ENCODE measurements around the gene CFAP45. TPM values are rescaled to one million over a fixed set of nuclear protein-coding genes. Genes with fewer than 3 reads are reported as not detected.
A peak's percentile ranks its signal among the peaks of the same experiment; 100 is the strongest.

CFAP45 gene
- total RNA-seq, 6 experiments from 2014 or later, result not detected

DNA sequence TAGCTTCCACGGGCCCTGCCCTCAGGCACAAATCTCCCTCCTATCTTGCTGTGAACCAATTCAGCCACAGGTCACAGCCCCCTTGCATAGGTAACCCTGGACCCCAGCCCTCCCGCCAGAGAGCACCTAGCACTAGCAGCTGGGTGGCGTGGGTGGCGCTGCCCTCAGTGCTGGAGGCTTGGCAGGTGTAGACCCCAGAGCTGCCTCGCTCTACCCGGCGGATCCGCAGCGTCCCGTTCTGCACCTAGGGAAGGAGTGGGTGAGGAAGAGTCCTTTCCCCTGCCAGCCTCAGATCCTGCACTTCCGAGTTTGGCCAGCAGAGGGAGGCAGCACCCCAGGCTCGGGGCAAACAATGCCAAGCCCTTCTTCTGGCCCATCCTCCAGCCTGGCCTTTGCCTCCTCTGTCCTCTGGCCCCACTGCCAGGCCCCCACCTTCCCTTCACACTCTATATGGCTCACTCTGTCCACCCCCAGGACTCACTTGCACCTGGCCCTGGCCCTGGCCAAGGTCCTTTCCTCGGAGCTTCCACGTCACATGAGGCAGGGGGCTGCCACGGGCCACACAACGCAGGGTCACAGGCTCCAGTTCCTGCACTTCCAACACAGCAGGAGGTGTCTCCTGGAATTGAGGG lies 36.4 kb upstream of the CFAP45 start:
- Histone ChIP-seq H3K4me1 (peaks cover 0 to 34% (median 9%) of the 10 kb centered on the region in 4 donors), H3K36me3 (peaks cover 0 to 13% (median 0%) of the 10 kb centered on the region in 4 donors), H3K4me3 (no peak overlapping the region), H3K9me3 (no peaks in the 10 kb centered on the region), H3K27ac (no peak overlapping the region), H3K27me3 (no peaks in the 10 kb centered on the region)
- WGBS (ENCODE audit: insufficient coverage, low coverage, low lambda C conversion rate, missing lambda C conversion rate), result 22% methylated on average over 4 of the region's 16 CpGs
- intact Hi-C loops (cut with DNase I), result no loop called here
- DNase-seq (peak; percentile 75 to 86 (median 83)), ATAC-seq (peak; percentile 82 to 94 (median 86))
- TF ChIP-seq POLR2A (IDR thresholded peaks at IDR 0.05), result no peak
- TF ChIP-seq, protein P1, sequence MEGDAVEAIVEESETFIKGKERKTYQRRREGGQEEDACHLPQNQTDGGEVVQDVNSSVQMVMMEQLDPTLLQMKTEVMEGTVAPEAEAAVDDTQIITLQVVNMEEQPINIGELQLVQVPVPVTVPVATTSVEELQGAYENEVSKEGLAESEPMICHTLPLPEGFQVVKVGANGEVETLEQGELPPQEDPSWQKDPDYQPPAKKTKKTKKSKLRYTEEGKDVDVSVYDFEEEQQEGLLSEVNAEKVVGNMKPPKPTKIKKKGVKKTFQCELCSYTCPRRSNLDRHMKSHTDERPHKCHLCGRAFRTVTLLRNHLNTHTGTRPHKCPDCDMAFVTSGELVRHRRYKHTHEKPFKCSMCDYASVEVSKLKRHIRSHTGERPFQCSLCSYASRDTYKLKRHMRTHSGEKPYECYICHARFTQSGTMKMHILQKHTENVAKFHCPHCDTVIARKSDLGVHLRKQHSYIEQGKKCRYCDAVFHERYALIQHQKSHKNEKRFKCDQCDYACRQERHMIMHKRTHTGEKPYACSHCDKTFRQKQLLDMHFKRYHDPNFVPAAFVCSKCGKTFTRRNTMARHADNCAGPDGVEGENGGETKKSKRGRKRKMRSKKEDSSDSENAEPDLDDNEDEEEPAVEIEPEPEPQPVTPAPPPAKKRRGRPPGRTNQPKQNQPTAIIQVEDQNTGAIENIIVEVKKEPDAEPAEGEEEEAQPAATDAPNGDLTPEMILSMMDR (IDR thresholded peaks at IDR 0.05), result peak; percentile 96 to 98 (median 97)

DNA sequence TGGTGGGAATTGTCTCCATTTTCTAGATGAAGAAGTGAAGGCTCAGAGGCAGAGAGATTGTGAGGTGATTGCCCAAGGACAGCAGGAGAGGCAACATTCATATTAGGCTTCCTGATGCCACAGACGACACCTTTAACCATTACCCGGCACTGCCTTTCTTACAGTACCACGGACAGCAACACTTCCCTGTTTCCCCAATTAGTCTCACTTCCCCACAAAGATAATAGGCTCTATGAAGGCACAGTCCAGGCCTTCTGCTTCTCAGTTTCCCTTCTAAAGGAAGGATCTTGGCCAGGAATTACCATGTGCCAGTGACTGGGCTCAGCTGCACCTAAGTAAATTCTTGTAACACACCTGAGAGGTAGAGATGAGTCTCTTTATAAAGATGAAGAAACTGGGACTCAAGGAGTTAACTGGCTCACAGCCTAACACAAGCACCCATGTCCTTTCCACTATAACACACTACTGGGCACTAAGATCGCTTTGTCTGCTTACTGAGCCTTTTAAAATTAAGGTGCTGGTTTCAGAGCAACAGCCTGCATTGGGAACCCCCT lies 35.8 kb upstream of the CFAP45 start:
- Histone ChIP-seq H3K27me3 (no peaks in the 10 kb centered on the region), H3K36me3 (peaks cover 0 to 13% (median 0%) of the 10 kb centered on the region in 4 donors), H3K4me3 (no peak overlapping the region), H3K9me3 (no peaks in the 10 kb centered on the region), H3K4me1 (peaks cover 0 to 34% (median 9%) of the 10 kb centered on the region in 4 donors), H3K27ac (no peak overlapping the region)
- WGBS (ENCODE audit: insufficient coverage, low coverage, low lambda C conversion rate, missing lambda C conversion rate), result 79% methylated on average over 4 of the region's 4 CpGs
- intact Hi-C loops (cut with DNase I), result no loop called here
- DNase-seq, result no peak
- ATAC-seq, result peak in 1 of 4 donors; percentile 32
- TF ChIP-seq POLR2A (IDR thresholded peaks at IDR 0.05), result no peak
- TF ChIP-seq, protein P1 (IDR thresholded peaks at IDR 0.05), result no peak

DNA sequence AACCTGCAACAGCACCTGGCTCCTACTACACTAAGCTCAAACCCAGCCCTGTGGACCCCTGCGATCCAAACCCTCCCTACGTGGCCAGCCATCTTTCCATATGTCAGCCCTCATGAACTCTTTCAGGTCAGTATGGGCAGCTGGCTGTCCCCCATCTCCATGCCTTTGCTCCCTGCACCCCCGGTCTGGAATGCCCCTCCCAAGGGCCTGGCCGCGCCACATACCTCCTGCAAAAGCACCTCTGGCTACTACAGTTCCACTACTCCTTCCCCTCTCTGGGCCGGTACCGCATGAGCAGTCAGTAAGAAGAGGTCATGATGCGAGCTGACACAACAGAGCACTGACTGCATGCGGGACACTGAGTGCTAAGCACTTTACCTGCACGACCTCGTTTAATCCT lies 35.3 kb upstream of the CFAP45 start:
- WGBS (ENCODE audit: insufficient coverage, low coverage, low lambda C conversion rate, missing lambda C conversion rate), result 80% methylated on average over 5 of the region's 11 CpGs
- H3K4me1 ChIP-seq, result peaks cover 0 to 34% (median 9%) of the 10 kb centered on the region in 4 donors
- H3K9me3 ChIP-seq, result no peaks in the 10 kb centered on the region
- TF ChIP-seq, protein P1 (IDR thresholded peaks at IDR 0.05), result no peak
- no peak for TF ChIP-seq POLR2A (IDR thresholded peaks at IDR 0.05)
- no peaks in the 10 kb centered on the region for H3K27me3 ChIP-seq
- no peak overlapping the region for H3K27ac ChIP-seq
- ATAC-seq (no peak), DNase-seq (no peak)
- intact Hi-C loops (cut with DNase I), result no loop called here
- peaks cover 0 to 13% (median 0%) of the 10 kb centered on the region in 4 donors for H3K36me3 ChIP-seq
- H3K4me3 ChIP-seq, result no peak overlapping the region

DNA sequence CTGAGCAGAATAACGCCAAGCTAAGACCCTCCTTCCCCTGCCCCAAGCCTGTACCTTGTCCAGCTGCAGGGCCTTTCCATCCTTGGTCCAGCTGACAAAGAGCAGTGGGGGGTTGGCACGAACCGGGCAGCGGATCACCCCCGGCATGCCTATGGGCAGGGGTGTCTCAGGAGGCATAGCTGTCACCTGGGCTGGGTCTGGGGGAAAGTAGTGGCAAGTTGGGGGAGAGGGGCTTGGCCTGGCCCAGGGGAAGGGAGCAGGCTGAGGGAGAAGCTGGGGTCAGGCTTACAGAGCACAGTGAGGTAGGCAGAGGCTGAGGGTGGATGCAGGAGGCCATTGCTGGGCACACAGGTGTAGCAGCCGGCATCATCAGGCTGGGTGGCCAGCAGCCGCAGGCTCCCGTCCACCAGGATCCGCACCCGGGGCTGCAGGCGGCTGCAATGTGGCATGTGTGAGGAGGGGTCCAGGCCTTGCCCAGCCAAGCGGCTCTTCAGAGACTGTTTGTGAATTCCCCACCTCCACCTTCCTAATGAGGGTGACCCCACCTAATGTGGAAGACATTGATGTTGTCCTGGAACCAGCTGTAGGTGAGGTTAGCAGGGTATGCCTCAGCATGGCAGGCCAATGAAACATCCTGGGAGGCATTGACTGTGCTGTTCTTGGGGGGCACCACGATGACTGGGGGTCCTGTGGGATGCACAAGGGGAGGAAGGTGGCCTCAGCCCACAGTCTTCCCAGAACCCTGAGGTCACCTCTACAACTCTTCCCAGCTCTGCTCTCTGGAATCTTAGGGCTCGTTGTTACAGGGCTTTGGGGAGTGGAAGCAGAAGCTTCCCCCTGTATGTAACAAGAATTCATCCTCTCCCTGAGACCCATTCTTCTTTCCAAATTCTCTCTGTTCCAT lies 34.4 kb upstream of the CFAP45 start:
- TF ChIP-seq, protein P1 (IDR thresholded peaks at IDR 0.05), result no peak
- TF ChIP-seq POLR2A (IDR thresholded peaks at IDR 0.05), result no peak
- no peak for ATAC-seq
- peaks cover 0 to 13% (median 0%) of the 10 kb centered on the region in 4 donors for H3K36me3 ChIP-seq
- intact Hi-C loops (cut with DNase I), result loop anchor here in 1 of 2 donors (5.0 kb wide), 1 partner anchor 68 kb away; no protein-coding TSS in a partner anchor
- DNase-seq, result no peak
- H3K9me3 ChIP-seq, result no peaks in the 10 kb centered on the region
- H3K27ac ChIP-seq, result no peak overlapping the region
- H3K4me3 ChIP-seq, result no peak overlapping the region
- H3K27me3 ChIP-seq, result no peaks in the 10 kb centered on the region
- peaks cover 0 to 33% (median 9%) of the 10 kb centered on the region in 4 donors for H3K4me1 ChIP-seq
- 80% methylated on average over 2 of the region's 14 CpGs for WGBS (ENCODE audit: insufficient coverage, low coverage, low lambda C conversion rate, missing lambda C conversion rate)

Measured in right lobe of liver (tissue), 6 donors.